ENCODE measurements around the gene NR4A2. TPM values are rescaled to one million over a fixed set of nuclear protein-coding genes. Genes with fewer than 3 reads are reported as not detected.

Gene NR4A2
- 1 to 10 TPM in 1 of 3 donors, under 1 TPM in 2; 0.56 to 2.6 (median 0.95) TPM for polyA plus RNA-seq (ENCODE audit: insufficient read length in 3 of 3)
- long read RNA-seq, donor 1 = 0 reads
- long read RNA-seq, donor 2 = 0 reads
- long read RNA-seq, donor 3, partial matches to known transcripts = 0 of 1 reads
- long read RNA-seq, donor 3, other reads (novel, unspliced or antisense) = 0 of 1 reads
- long read RNA-seq, donor 4 = 0 reads
- long read RNA-seq, donor 5 = 0 reads
- long read RNA-seq, donor 6, partial matches to known transcripts = 0 of 1 reads
- long read RNA-seq, donor 6, other reads (novel, unspliced or antisense) = 0 of 1 reads
- long read RNA-seq, donor 7 = 0 reads
- long read RNA-seq, donor 8 = 0 reads
- long read RNA-seq, donor 9 = 0 reads
- long read RNA-seq, donor 10 = 0 reads
- long read RNA-seq, donor 11 = 0 reads
- long read RNA-seq, donor 12 = 0 reads
- long read RNA-seq, donor 13 = 0 reads
- long read RNA-seq, donor 14 = 0 reads
- long read RNA-seq, donor 15 = 0 reads
- long read RNA-seq, donor 16 = 0 reads

DNA sequence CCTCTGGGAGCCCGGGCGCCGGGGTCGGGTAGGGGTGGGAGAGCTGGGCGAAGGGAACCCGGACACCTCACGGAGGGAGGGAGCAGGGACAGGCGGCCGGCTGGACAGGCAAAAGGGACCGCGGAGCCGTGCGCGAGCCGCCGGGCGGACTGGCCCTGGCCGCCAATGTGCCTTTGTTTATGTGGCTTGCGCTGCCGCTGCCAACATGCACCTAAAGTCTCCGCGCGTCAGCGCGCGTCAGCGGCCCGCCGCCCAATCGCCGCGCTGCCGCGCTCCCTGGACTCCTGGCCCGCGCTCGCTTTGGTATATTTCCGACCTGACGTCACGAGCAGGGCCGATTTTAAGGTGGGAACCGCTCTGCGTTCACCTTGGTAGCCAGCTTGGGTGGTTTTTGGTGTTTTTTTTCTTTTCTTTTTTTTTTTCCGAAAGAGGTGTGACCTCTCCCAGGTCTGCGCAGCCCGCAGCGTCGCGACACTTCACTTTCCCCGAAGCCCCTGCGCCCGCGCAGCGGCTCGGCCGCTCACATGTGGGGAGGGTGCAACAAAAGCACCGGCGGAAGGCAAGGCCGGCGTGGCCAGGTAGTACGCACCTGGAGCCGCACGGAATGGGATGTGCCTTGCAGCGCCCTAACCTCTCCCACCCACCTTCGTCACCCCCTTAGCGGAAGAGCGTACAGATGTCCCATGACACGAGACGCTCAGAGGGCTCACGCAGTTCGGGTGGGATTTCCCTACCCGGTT, at the start of gene NR4A2:
Gene NR4A2, minus strand, starts transcription at position 188 of the 740 bp plus-strand sequence. CDS start 2,535 bp downstream, outside the sequence.
- DNase-seq (ENCODE audit: extremely low read depth in 1 of 11, low read depth in 9 of 11, low spot score in 4 of 11) = peak in 2 of 11 donors; percentile 57 to 65

DNA sequence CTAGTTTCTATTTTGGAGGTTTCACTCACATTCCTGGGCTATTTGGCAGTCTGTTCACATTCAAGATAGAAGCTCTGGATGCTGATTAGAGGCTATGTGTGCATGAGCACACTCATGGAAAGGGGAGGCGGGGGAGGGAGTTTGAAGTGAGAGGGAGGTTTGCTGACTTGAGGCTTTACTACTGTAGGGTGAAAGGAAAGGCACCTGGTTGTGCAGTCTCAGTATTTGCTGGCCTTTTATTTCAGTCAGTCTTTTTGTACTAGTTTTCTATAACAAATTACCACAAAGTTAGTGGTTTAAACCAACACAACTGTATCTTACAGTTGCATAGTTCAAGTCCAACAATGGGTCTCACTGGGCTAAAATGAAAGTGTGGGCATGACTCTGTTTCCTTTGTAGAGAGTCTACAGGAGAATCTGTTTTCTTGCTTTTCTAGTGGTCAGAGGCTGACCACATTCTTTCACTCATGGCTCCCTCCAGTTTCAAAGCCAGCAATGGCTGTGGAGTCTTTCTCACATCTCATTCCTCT, 47.7 kb upstream of the NR4A2 start:
- DNase-seq (ENCODE audit: extremely low read depth in 1 of 11, low read depth in 9 of 11, low spot score in 4 of 11) = peak in 2 of 11 donors; percentile 3 to 15

DNA sequence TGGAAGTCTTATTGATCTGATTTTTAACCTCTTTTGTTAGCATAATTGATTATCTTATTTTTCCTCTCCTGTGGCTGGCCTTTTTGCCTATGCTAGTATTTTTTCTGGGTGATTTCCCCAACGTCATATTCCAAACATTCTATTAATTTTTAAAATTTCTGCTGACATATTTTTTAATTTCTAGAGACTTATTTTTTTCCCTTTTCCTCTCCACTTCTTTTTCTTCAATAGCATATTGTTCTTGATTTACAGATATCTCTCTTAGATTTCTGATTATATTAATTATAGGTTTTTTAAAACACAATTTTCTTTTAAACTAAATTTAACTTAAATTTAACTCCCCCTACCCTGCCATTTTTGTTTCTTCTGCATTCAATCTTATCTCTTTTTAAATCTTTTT, 47.2 kb upstream of the NR4A2 start:
- no peak for DNase-seq (ENCODE audit: extremely low read depth in 1 of 11, low read depth in 9 of 11, low spot score in 4 of 11)

DNA sequence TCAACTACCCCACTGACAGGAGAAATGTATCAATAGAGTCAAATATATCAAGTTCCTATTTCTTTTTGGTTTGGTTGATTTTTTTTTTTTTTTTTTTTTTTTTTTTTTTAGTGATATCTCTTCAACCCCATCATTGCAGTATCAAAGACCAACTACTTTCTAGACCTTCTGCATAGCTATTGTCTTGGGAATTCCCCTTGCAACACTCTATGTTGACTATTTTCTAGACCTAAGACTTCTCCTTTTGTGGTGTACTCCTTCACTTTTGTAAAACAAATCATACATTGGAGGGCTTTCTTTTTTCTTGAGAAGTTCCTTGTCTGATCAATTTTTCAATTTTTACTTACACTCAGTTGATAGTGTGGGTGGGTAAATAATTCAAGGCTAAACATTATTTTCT, 46.5 kb upstream of the NR4A2 start:
- no peak for DNase-seq (ENCODE audit: extremely low read depth in 1 of 11, low read depth in 9 of 11, low spot score in 4 of 11)

DNA sequence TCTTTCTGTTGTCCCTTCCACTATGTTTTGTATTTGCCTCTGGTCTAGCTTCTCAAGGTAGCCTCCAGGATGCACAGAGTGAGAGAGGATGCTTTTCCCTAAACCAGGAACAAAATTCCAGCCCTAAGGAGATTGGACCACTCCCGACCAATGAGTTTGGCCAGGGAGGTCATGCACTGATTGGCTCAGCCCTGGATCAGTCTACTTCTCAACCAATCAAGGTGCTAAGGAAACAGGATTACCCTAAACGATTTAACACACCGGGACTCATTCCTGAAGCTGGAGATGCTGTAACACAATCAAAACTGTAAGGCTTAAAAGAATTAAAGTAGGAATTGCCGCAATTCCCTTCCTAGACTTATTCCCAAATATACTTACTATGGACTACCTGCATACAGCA, 34.2 kb upstream of the NR4A2 start:
- DNase-seq (ENCODE audit: extremely low read depth in 1 of 11, low read depth in 9 of 11, low spot score in 4 of 11) = no peak

DNA sequence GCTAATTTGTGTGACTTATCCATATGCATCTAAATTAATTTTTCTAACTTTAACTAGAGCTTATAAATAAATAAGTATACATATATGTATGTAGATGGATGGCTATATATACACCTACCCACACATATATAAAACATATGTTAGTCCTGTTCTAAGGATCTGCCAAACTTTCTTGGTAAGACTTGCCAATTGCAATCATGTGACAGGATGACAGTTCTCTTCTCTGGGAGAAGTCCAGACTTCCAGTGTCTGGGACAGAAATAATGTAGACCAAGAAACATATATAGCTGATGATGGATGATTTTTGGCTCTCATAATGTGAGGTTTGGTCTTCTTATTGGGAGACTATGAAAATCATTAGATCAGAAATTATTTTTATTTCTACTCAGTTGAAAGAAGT, 30.6 kb upstream of the NR4A2 start:
- DNase-seq (ENCODE audit: extremely low read depth in 1 of 11, low read depth in 9 of 11, low spot score in 4 of 11) = no peak

DNA sequence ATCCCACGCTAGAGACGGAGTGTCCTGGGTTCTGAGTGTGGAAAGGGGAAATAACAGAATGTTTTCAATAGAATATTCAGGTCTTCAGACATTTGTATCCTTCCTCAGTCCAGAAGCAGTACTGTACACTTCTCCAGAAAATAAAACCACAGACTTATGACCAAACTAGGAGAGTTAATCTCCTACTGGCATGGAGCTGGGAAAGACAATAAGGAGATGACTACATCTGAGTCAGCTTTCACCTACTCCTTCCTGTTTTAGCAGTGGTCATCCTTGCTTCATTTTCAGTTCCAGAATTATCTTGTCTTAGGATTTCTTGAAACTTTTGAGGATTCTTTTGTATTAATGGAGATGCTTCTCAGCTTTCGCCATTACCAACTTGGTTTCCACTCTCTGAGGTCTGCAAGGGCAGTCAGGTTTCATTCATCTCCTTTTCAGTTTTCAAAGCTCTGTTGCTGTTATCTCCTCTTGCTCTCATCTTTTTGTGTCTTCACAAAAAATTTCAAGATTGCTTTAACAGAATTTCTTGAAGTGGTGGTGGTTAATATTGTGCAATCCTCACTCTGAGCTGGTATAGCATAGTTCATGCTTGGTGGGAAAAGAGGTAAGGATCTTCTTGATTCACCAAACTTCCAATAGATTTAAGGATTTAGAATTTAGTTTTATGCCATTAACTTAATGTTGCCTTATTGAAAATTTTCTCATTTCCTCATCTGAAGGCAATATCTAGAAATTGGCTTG, 23.7 kb upstream of the NR4A2 start:
- DNase-seq (ENCODE audit: extremely low read depth in 1 of 11, low read depth in 9 of 11, low spot score in 4 of 11) = no peak

DNA sequence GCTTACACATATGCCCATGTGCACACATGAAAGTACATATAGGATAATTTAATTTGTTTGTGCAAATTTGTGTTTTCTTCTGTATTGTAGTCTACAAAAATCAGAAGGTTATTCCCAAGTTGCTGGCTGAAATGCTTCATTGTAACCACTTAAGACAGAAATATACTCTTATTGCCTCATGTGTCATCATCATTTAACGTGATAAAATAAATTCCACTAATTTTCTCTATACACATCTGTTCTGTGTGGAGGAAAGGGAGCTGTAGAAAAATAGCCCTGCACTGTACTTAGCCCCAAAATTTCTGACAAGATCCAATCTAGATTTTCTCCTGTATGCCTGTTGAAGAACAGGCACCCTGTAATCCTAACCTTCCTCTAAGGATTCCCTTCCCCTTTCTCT, 20.4 kb upstream of the NR4A2 start:
- DNase-seq (ENCODE audit: extremely low read depth in 1 of 11, low read depth in 9 of 11, low spot score in 4 of 11) = no peak

DNA sequence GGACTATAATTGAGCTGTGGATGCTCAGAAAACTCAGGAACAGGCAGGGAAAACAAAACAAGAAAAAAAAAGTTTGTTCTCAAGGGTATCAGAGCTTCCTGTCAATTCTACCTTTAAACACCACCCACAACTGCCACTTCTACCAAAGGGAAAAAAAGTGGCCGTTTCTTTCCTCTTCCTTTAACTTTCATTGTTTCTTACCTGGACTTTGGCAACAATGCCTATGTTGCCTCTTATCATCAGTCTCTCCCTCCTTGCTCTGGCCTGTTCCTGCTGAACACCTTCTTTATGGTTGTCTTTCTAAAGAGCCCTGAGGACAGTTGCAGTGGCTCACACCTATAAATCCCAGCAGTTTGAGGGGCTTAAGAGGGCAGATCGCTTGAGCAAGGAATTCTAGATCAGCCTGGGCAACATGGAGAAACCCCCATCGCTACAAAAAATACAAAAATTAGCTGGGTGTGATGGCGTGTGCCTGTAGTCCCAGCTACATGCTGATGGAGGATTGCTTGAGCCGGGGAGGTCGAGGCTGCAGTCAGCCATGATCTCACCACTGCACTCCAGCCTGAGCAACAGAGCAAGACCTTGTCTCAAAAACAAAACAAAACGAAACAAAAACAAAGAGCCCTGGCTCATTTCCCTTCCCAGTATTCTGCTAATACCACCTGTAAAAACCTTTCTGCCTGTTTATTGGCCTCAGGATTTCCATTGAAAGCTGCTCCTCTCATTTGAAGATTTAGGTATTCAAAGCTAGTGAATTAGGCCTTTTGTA, 18.0 kb upstream of the NR4A2 start:
- DNase-seq (ENCODE audit: extremely low read depth in 1 of 11, low read depth in 9 of 11, low spot score in 4 of 11) = no peak

DNA sequence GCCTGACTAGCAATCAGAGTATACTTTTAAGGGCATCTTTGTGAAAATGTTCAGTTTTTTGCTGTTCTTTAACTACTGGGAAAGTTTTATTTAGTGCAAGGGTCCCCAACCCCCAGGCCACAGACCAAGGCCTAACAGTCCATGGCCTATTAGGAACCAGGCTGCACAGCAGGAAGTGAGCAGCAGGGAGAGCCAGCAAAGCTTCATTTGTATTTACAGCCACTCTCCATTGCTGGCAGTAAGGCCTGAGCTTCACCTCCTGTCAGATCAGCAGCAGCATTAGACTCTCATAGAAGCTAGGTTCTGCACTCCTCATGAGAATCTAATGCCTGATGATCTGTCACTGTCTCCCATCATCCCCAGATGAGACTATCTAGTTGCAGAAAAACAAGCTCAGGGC, 17.1 kb upstream of the NR4A2 start:
- DNase-seq (ENCODE audit: extremely low read depth in 1 of 11, low read depth in 9 of 11, low spot score in 4 of 11) = no peak

DNA sequence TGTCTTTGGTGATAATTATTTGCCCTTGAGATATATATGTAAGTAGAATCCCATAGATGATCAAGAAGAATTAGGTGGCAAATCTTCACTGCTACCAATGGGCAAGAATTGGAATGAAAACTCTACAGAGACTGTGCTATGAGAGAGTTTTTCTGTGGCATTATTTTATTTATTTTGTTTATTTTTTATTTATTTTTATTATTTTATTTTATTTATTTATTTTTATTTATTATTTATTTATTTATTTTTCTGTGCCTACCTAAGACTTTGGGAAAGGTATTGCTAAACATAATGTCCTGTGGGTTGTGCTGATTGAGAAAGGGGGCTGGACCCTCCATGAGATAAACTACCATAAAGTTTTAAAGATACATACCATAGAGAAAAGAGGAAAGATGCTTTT, 16.6 kb upstream of the NR4A2 start:
- DNase-seq (ENCODE audit: extremely low read depth in 1 of 11, low read depth in 9 of 11, low spot score in 4 of 11) = no peak

DNA sequence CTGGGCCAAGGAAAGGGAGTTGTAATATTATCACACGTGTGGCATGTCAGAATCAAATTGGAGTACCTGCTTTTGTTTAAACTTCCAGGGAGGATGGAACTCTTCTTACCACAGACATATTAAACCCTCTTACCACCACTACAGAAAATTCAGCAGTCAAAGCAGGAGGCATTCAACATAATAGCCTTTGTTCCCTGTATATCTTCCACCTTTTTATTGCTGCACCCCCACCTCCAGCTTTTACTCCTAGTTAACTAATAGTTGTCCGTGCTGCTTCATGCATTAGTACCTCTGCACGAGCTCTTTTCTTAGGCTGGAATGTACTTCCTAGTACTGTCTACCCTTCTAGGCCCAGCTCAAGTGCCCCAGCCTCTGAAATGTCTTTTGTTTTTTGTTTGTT, 14.9 kb upstream of the NR4A2 start:
- DNase-seq (ENCODE audit: extremely low read depth in 1 of 11, low read depth in 9 of 11, low spot score in 4 of 11) = no peak

DNA sequence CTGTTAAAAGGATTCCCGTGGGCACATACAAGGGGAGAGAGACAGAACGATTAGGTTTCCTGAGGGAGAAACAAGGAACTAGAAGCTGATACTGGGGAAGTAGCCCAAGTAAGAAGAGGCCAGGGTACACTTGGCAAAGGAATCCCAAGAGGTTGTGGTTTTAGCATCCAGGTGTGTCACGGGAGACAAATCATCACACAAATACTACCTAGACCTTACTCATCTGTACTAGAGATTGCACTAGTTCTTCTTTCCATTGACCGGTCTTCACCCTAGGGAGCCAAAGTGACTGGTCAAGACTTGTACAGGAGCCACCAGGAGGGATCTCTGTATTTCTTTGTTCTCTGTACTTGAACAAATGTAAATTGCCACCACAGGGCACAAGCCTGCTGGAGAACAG, 14.2 kb upstream of the NR4A2 start:
- no peak for DNase-seq (ENCODE audit: extremely low read depth in 1 of 11, low read depth in 9 of 11, low spot score in 4 of 11)

DNA sequence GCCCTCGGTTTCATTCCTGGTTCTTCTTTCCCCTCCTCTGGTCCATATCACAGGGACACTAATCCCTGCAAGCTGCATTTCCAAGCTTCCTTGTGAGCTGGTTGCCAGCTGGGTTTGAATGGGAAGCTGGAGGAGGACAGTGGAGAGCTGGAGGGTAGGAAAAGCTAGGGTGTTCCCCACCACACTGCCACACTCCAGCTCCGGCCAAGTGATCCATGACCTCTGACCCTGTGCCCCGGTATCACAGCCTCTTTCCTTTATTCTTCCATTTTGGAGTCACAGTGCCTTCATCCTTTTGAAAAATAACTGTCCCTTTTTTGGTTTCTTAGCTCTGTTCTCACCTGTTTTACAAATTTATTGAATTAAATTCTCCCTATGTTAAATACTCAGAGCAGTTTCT, 13.1 kb upstream of the NR4A2 start:
- no peak for DNase-seq (ENCODE audit: extremely low read depth in 1 of 11, low read depth in 9 of 11, low spot score in 4 of 11)

DNA sequence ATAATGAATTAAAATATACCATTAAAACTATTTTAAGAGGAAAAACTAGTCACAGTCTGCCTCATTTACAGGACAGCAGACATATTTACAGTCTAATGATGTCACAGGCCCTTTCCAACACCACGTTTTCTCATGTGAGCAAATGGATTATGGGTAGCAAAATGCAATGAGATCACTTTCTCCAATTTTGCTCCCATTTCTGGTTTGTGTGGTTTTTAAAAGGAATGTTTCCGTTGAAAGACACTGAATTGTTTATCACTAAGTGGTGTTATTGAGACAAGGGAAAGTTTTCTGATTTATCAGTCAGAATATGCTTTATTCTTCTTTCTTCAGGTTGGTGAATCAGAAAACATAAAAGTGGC, 11.4 kb upstream of the NR4A2 start:
- no peak for DNase-seq (ENCODE audit: extremely low read depth in 1 of 11, low read depth in 9 of 11, low spot score in 4 of 11)

DNA sequence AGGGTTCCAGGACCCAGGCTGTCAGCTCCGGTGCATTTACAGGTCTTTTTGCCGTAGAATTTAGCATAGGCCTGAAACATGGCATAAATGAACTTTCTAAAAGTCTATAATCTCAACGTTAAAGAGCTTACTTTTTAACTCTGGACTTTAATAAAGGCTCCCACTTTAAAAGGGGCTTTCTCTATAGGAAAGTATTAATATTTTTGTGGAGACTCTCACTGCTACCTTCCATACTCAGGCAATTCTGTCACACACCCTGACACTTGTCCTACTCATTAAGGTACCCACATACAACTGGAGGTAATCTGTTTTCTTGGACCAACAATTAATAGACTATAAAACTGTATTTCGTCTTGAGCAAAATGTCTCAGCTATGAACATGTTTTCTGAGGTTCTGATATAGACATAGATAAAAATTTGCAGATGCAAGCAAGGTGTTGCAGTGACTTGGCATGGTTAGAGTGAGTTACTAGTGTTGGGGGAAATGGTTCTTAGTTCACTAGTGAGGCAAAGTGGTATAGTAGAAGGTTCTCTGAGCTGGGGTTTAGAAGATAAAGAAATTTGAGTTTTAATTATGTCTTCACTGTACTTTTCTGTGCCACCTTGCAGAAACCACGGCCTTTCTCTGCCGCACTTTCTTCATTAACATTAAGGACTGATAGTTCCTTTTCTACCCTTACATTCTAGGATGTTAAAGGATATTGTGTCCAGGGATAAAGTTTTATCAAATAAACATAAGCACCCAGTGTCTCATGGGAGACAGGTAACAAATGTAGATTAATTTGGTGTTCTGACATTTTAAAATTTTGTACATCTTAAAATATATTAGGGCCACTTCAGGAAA, 10.8 kb upstream of the NR4A2 start:
- DNase-seq (ENCODE audit: extremely low read depth in 1 of 11, low read depth in 9 of 11, low spot score in 4 of 11) = no peak

DNA sequence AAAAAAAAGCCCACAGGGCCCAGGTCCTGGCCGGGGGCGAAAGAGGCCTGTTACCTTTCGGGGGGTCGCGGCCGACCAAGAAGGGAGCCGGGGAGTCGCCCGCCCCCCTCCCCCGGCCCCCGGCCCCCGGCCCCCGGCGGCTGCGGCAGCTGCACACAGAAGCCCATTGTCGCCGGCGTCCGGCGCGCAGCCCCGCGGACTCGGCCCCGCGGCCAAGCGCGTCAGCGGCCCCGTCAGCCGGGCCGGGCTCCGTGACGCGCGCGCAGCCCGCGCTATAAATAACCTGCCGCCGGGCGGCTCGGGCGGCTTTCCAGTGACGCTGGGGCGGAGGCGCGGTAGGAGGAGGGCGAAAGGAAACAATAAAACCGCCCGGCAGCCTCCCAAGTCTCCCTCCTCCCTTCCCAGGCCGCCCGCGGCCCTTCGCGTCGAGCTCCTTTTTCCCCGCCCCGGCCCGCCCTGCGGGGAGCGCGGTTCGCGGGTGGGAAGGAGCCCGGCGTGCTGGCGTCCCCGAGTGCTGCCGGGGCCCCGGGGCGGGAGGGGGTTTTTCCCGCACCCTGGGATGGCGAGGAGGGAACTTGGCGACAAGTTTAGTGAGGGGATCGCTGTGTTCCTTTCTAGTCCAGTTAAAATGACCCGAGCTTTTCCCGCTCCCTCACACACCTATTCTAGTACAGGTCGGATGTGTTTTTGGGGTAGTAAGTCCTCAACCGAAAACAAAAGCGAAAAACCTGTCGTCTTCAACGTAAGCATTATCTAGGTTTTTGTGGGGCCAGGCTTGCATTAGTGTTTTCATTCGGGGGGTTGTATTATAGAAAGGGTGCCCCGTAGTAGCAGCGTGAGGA, 10.0 kb upstream of the NR4A2 start:
- peak in 8 of 11 donors; percentile 75 to 89 (median 87) for DNase-seq (ENCODE audit: extremely low read depth in 1 of 11, low read depth in 9 of 11, low spot score in 4 of 11)
